IMR-90 (cell line): ENCODE results near the gene TSHZ1. TPM values are rescaled to one million over a fixed set of nuclear protein-coding genes. Genes with fewer than 3 reads are reported as not detected.

Experiments used
- ATAC-seq: fragments of 200-7000 bp; cut with Tn5 transposase; 2 replicates; pipeline ENCODE4 v1.9.1; 2020; ENCODE audit warnings: low read depth, mild to moderate bottlenecking, moderate library complexity
- BruUV-seq: library from RNA; stranded (reverse); fragments of 400-500 nt; replicated peaks from 2 replicates; lab custom pipeline; 2021; lab: Mats Ljungman, UMichigan
- CTCF ChIA-PET: fragments of 300-600 bp; formaldehyde crosslinking; extraction: SDS; loops from one replicate; lab custom pipeline; 2021; ENCODE audit warnings: antibody characterized with exemption; lab: Yijun Ruan, JAX
- POLR2A ChIA-PET: fragments of 300-600 bp; sonication (Branson Sonifier 250); formaldehyde crosslinking; loops from one replicate; lab custom pipeline; 2022; ENCODE audit warnings: antibody characterized with exemption; ENCODE audit not compliant: unreplicated experiment; lab: Charles Lee
- DNase-seq: peaks from one replicate; pipeline ENCODE4 v3.0.0; 2013
- H2AFZ ChIP-seq: replicated peaks from 2 replicates; pipeline ENCODE3; 2013; ENCODE audit warnings: low read length, mild to moderate bottlenecking; ENCODE audit not compliant: poor library complexity
- H2AK5ac ChIP-seq: 2 replicates; pipeline ENCODE4 v1.6.1; 2013; ENCODE audit warnings: low read depth, low read length, inconsistent platforms
- H2AK9ac ChIP-seq: replicated peaks from 2 replicates; pipeline ENCODE3; 2013; ENCODE audit warnings: mild to moderate bottlenecking, low read depth, low read length, moderate library complexity; ENCODE audit not compliant: poor library complexity
- H2BK120ac ChIP-seq: 2 replicates; pipeline ENCODE4 v1.6.1; 2013; ENCODE audit warnings: low read depth, low read length, inconsistent platforms
- H2BK15ac ChIP-seq: 3 replicates; pipeline ENCODE4 v1.6.1; 2013; ENCODE audit warnings: low read depth, low read length, inconsistent platforms
- H2BK20ac ChIP-seq: 2 replicates; pipeline ENCODE4 v1.6.1; 2013; ENCODE audit warnings: low read depth, mild to moderate bottlenecking, inconsistent platforms, low read length, moderate library complexity
- H2BK5ac ChIP-seq: 2 replicates; pipeline ENCODE4 v1.6.1; 2013; ENCODE audit warnings: mild to moderate bottlenecking, low read depth, low read length, inconsistent platforms; ENCODE audit not compliant: poor library complexity, severe bottlenecking
- H3K14ac ChIP-seq: replicated peaks from 2 replicates; pipeline ENCODE4 v1.6.1; 2013; ENCODE audit warnings: low read depth, low read length, inconsistent platforms
- H3K18ac ChIP-seq: 2 replicates; pipeline ENCODE4 v1.6.1; 2013; ENCODE audit warnings: low read depth, low read length, control low read depth
- H3K23ac ChIP-seq: 2 replicates; pipeline ENCODE4 v1.6.1; 2013; ENCODE audit warnings: low read depth, low read length, inconsistent platforms
- H3K27ac ChIP-seq: 2 replicates; pipeline ENCODE4 v1.5.1; 2013; ENCODE audit warnings: mild to moderate bottlenecking, control low read depth, low read length; ENCODE audit not compliant: insufficient read depth
- H3K27me3 ChIP-seq: 2 replicates; pipeline ENCODE4 v1.6.1; 2013; ENCODE audit warnings: low read length; ENCODE audit not compliant: control insufficient read depth, insufficient read depth
- H3K36me3 ChIP-seq: 2 replicates; pipeline ENCODE4 v1.6.1; 2013; ENCODE audit warnings: low read length, mixed read lengths; ENCODE audit not compliant: control insufficient read depth, insufficient read depth
- H3K4ac ChIP-seq: 2 replicates; pipeline ENCODE4 v1.6.1; 2013; ENCODE audit warnings: low read depth, low read length, inconsistent platforms
- H3K4me1 ChIP-seq: 2 replicates; pipeline ENCODE4 v1.6.1; 2013; ENCODE audit warnings: low read length, mixed read lengths; ENCODE audit not compliant: control insufficient read depth, insufficient read depth
- H3K4me2 ChIP-seq: 2 replicates; pipeline ENCODE4 v1.6.1; 2013; ENCODE audit warnings: low read depth, mild to moderate bottlenecking, control low read depth, low read length, moderate library complexity
- H3K4me3 ChIP-seq: 2 replicates; pipeline ENCODE4 v1.5.1; 2013; ENCODE audit warnings: low read depth, mild to moderate bottlenecking, control low read depth, low read length, moderate library complexity; ENCODE audit not compliant: insufficient read depth
- H3K56ac ChIP-seq: 2 replicates; pipeline ENCODE4 v1.6.1; 2013; ENCODE audit warnings: low read length, inconsistent platforms; ENCODE audit not compliant: insufficient read depth; ENCODE audit errors: extremely low read depth
- H3K79me1 ChIP-seq, 2 experiments: 2 replicates each; pipeline ENCODE4 v1.6.1; 2013; ENCODE audit warnings: low read length in 2 of 2, inconsistent platforms in 1 of 2, low read depth in 1 of 2
- H3K9ac ChIP-seq: 2 replicates; pipeline ENCODE4 v1.6.1; 2013; ENCODE audit warnings: low read depth, low read length, control low read depth
- H3K9me1 ChIP-seq: 2 replicates; pipeline ENCODE4 v1.6.1; 2013; ENCODE audit warnings: low read length, inconsistent platforms; ENCODE audit not compliant: insufficient read depth
- H3K9me3 ChIP-seq: 2 replicates; pipeline ENCODE4 v1.6.1; 2013; ENCODE audit warnings: low read length; ENCODE audit not compliant: control insufficient read depth, insufficient read depth
- H4K20me1 ChIP-seq: 2 replicates; pipeline ENCODE4 v1.6.1; 2013; ENCODE audit warnings: low read length, inconsistent platforms; ENCODE audit not compliant: insufficient read depth
- H4K5ac ChIP-seq: 2 replicates; pipeline ENCODE4 v1.6.1; 2013; ENCODE audit warnings: mild to moderate bottlenecking, low read depth, low read length, control low read depth
- H4K8ac ChIP-seq, 2 experiments: 2 replicates each; pipeline ENCODE4 v1.6.1; 2013; ENCODE audit warnings: low read depth in 2 of 2, low read length in 2 of 2, control low read depth in 1 of 2, inconsistent platforms in 1 of 2
- H4K91ac ChIP-seq: 2 replicates; pipeline ENCODE4 v1.6.1; 2013; ENCODE audit warnings: low read depth, low read length, inconsistent platforms; ENCODE audit not compliant: insufficient read depth
- CTCF ChIP-seq: conservative IDR thresholded peaks from 2 replicates; pipeline ENCODE4 v1.5.1; 2012; ENCODE audit warnings: mild to moderate bottlenecking, low read depth, low read length, improper control_type of control experiment
- MAFK ChIP-seq: IDR thresholded peaks from 2 replicates; pipeline ENCODE4 v1.6.1; 2012; ENCODE audit warnings: low read depth, low read length, improper control_type of control experiment
- WGBS, 2 experiments: methylation state at CpG; one replicate each; pipeline versions ENCODE4 v1.1.5 to v1.1.7; 2013; ENCODE audit warnings: missing lambda C conversion rate in 2 of 2; ENCODE audit not compliant: insufficient read length in 1 of 2; ENCODE audit errors: extremely low coverage in 2 of 2; 5-methylcytosine and 5-hydroxymethylcytosine counted together
- dilution Hi-C: fragments of 300-500 bp; cut with HindIII; formaldehyde crosslinking; loops from one replicate; pipeline ENCODE4 v1.14.3; 2018; ENCODE audit warnings: low sequenced_read_pairs; ENCODE audit not compliant: unreplicated experiment
- in situ Hi-C: fragments of 300-500 bp; cut with MboI; formaldehyde crosslinking; loops from 3 replicates; pipeline ENCODE4 v1.14.3; 2019; ENCODE audit warnings: low sequenced_read_pairs, inconsistent platforms, mixed read lengths
- intact Hi-C: fragments of 100-400 bp; cut with micrococcal nuclease; formaldehyde crosslinking; loops from 2 replicates; pipeline ENCODE4 v1.10.0; 2022
- polyA plus RNA-seq, 3 experiments: library from polyadenylated mRNA; depleted of rRNA; stranded (reverse); fragments of >200 nt; gene quantifications; 2 replicates each; pipeline ENCODE4 v1.2.3, GENCODE V29; 2012; ENCODE audit warnings: low replicate concordance in 1 of 3
- total RNA-seq: library from RNA; depleted of rRNA; stranded (reverse); fragments of >200 nt; gene quantifications from 2 replicates; pipeline ENCODE4 v1.2.3, GENCODE V29; 2012

TSHZ1 gene
- total and polyA plus RNA-seq, 2 of the 4 experiments (the other 2 are of a cell fraction) = 7.1 to 10.0 TPM

DNA sequence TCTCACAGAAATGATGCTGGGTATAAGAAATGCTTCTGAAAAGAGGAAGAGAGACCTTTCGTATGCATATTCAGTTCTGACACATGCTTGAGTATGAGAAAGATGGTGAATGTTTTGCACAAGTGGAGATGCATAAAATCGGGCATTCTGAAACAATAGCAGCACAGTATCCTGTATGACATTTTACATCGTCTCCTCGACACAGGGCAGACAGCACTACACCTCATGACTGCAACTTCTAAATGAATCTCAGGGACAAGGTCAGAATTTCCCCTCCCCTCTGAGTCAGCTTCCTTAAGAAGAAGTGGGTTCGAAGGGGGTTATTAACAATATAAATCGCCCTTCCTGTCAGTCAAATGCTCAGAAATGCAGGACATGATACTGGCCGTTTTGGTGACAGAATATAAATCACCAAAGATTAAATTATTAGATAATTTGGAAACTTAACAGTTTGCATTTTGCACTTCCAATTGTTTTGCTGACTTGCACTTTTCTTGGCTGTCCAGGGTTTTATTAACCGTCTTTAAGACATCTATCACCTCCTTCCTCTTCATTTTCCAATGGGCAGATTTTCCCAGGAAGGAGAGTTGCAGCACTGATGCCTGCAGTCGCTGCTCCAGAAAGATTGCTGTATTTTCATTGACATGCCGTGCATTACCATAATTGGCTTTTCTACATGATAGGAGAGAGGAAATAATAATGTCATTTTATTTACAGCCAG is 57.2 kb downstream of the TSHZ1 start:
- no peak overlapping the region for H4K8ac ChIP-seq
- WGBS, 2 experiments = no CpG with 5 or more reads among the region's 10 CpGs
- H3K4me2 ChIP-seq = no peak overlapping the region
- no peak overlapping the region for H3K56ac ChIP-seq
- no peak overlapping the region for H3K4me3 ChIP-seq
- intact Hi-C loops (no loop called here), in situ Hi-C loops (no loop called here), dilution Hi-C loops (no loop called here)
- H2BK120ac ChIP-seq = no peak overlapping the region
- no peak overlapping the region for H2BK15ac ChIP-seq
- H3K18ac ChIP-seq = no peak overlapping the region
- H3K27ac ChIP-seq = no peak overlapping the region
- no peaks in the 10 kb centered on the region for H4K20me1 ChIP-seq
- ChIA-PET POLR2A (no interaction called here), CTCF (no interaction called here)
- H2BK20ac ChIP-seq = no peak overlapping the region
- ATAC-seq (no peak), DNase-seq (no peak)
- H3K36me3 ChIP-seq = no peaks in the 10 kb centered on the region
- no peak overlapping the region for H3K4ac ChIP-seq
- peak; percentile 93 for TF ChIP-seq MAFK
- TF ChIP-seq CTCF = no peak
- H3K4me1 ChIP-seq = no peaks in the 10 kb centered on the region; the same call in 1 of the 2 replicates
- H2BK5ac ChIP-seq = no peak overlapping the region
- no peak overlapping the region for H3K9ac ChIP-seq
- H2AK9ac ChIP-seq = no peak overlapping the region
- peaks cover 9 to 27% of the 10 kb centered on the region in 2 experiments; a peak in 2 of 4 replicates for H3K79me1 ChIP-seq
- no peak overlapping the region for H3K23ac ChIP-seq
- H3K27me3 ChIP-seq = no peaks in the 10 kb centered on the region
- no TSS peak for BruUV-seq
- no peak overlapping the region for H4K5ac ChIP-seq
- no peak overlapping the region for H2AK5ac ChIP-seq
- H3K14ac ChIP-seq = no peak overlapping the region
- no peak overlapping the region for H2AFZ ChIP-seq
- peaks cover 3% of the 10 kb centered on the region for H3K9me1 ChIP-seq
- no peak overlapping the region for H4K91ac ChIP-seq
- no peaks in the 10 kb centered on the region for H3K9me3 ChIP-seq
